ENCODE measurements around the gene ZNF143. TPM values are rescaled to one million over a fixed set of nuclear protein-coding genes. Genes with fewer than 3 reads are reported as not detected.
A peak's percentile ranks its signal among the peaks of the same experiment; 100 is the strongest.

ZNF143 gene
- total and polyA plus RNA-seq, 8 donors = 5.3 to 18.9 (median 11.9) TPM

- Histone ChIP-seq H3K4me3 (peak overlapping the region in 2 of 4 donors; percentile 6 to 12), H3K27ac (peak overlapping the region; percentile 71 to 96 (median 90)), H3K27me3 (no peaks in the 10 kb centered on the region), H3K36me3 (no peaks in the 10 kb centered on the region), H3K9me3 (no peaks in the 10 kb centered on the region), H3K4me1 (peaks cover 30 to 34% (median 32%) of the 10 kb centered on the region in 3 donors)
- no peak for TF ChIP-seq CTCF (IDR thresholded peaks at IDR 0.05)
- peak; percentile 67 to 84 (median 74) for DNase-seq
- peak; percentile 47 to 61 (median 60) for ATAC-seq
- intact Hi-C loops (cut with DNase I) = no loop called here
- WGBS, 2 donors = 6 to 7% methylated on average over 7 of the region's 7 CpGs
- peak; percentile 85 for FAIRE-seq
Observed at GRCh38 chr11:9568854-9569587, 108.2 kb downstream of the ZNF143 start.

GRCh38 chr11:9569588-9570164 lies 108.9 kb downstream of the ZNF143 start:
- H3K36me3 ChIP-seq = no peaks in the 10 kb centered on the region
- TF ChIP-seq CTCF (IDR thresholded peaks at IDR 0.05) = no peak
- H3K27ac ChIP-seq = peak overlapping the region; percentile 71 to 96 (median 90)
- no peak for DNase-seq
- ATAC-seq = no peak
- no peak overlapping the region for H3K4me3 ChIP-seq
- intact Hi-C loops (cut with DNase I) = no loop called here
- no peaks in the 10 kb centered on the region for H3K27me3 ChIP-seq
- H3K9me3 ChIP-seq = no peaks in the 10 kb centered on the region
- no peak for FAIRE-seq
- H3K4me1 ChIP-seq = peaks cover 30 to 34% (median 32%) of the 10 kb centered on the region in 3 donors
- 74 to 84% methylated on average over 5 of the region's 5 CpGs for WGBS, 2 donors

GRCh38 chr11:9570313-9571025 lies 109.7 kb downstream of the ZNF143 start:
- H3K9me3 ChIP-seq = no peaks in the 10 kb centered on the region
- ATAC-seq (no peak), DNase-seq (no peak), FAIRE-seq (no peak)
- H3K27ac ChIP-seq = peak overlapping the region in 1 of 4 donors; percentile 93
- intact Hi-C loops (cut with DNase I) = no loop called here
- peaks cover 31 to 34% (median 34%) of the 10 kb centered on the region in 3 donors for H3K4me1 ChIP-seq
- H3K36me3 ChIP-seq = no peaks in the 10 kb centered on the region
- no peak for TF ChIP-seq CTCF (IDR thresholded peaks at IDR 0.05)
- H3K4me3 ChIP-seq = no peak overlapping the region
- H3K27me3 ChIP-seq = no peaks in the 10 kb centered on the region
- 52 to 61% methylated on average over 9 of the region's 9 CpGs for WGBS, 2 donors

GRCh38 chr11:9571071-9571762 lies 110.4 kb downstream of the ZNF143 start:
- peaks cover 28 to 32% (median 32%) of the 10 kb centered on the region in 3 donors for H3K4me1 ChIP-seq
- no peak for DNase-seq
- intact Hi-C loops (cut with DNase I) = no loop called here

More at GRCh38 chr11:9571071-9571762, 110.4 kb downstream of the ZNF143 start:
- no peaks in the 10 kb centered on the region for H3K36me3 ChIP-seq
- no peaks in the 10 kb centered on the region for H3K27me3 ChIP-seq
- no peak for TF ChIP-seq CTCF (IDR thresholded peaks at IDR 0.05)
- no peak overlapping the region for H3K27ac ChIP-seq
- no peaks in the 10 kb centered on the region for H3K9me3 ChIP-seq
- 90 to 95% methylated on average over 8 of the region's 8 CpGs for WGBS, 2 donors
- no peak overlapping the region for H3K4me3 ChIP-seq
- ATAC-seq (no peak), FAIRE-seq (no peak)
